ENCODE data around the gene TMOD3.
"Not testable (repeated sequence)": the region's sequence is repeated elsewhere in the genome, so short reads cannot be mapped to it uniquely, and the experiment has no call there.

Gene TMOD3

GRCh38 chr15:51878446-51879386 is 49.3 kb downstream of the TMOD3 start:
- Histone ChIP-seq H3K27me3 (ENCODE audit: insufficient read depth, insufficient read length) (no peaks in the 10 kb centered on the region), H3K9ac (ENCODE audit: insufficient read length, low read depth) (no peak overlapping the region), H3K36me3 (ENCODE audit: insufficient read depth, insufficient read length, low read length) (peaks cover 13% of the 10 kb centered on the region), H3K4me3 (ENCODE audit: insufficient read length, low read depth) (no peak overlapping the region), H3K4me1 (ENCODE audit: insufficient read depth, insufficient read length) (no peaks in the 10 kb centered on the region), H3K9me3 (ENCODE audit: insufficient read depth, low read length) (0 out of 2 replicates have a peak, but pooled peaks cover under 1% of the 10 kb centered on the region)
- DNase-seq (ENCODE audit: low read depth, low spot score), result no peak
- TF ChIP-seq YY1 (IDR thresholded peaks at IDR 0.05; ENCODE audit: insufficient read depth, insufficient read length) (no peak), ZNF274 (IDR thresholded peaks at IDR 0.05; ENCODE audit: low read depth, low read length) (no peak), SUZ12 (IDR thresholded peaks at IDR 0.05; ENCODE audit: extremely low read depth, insufficient read depth, insufficient read length) (no peak)

GRCh38 chr15:51879555-51879954 is 50.1 kb downstream of the TMOD3 start:
- Histone ChIP-seq H3K9me3 (ENCODE audit: insufficient read depth, low read length) (peaks cover 9% of the 10 kb centered on the region; the same call in 1 of the 2 replicates), H3K4me1 (ENCODE audit: insufficient read depth, insufficient read length) (no peaks in the 10 kb centered on the region), H3K36me3 (ENCODE audit: insufficient read depth, insufficient read length, low read length) (peaks cover 13% of the 10 kb centered on the region), H3K27me3 (ENCODE audit: insufficient read depth, insufficient read length) (no peaks in the 10 kb centered on the region), H3K9ac (ENCODE audit: insufficient read length, low read depth) (no peak overlapping the region), H3K4me3 (ENCODE audit: insufficient read length, low read depth) (no peak overlapping the region)
- no peak for TF ChIP-seq YY1 (IDR thresholded peaks at IDR 0.05; ENCODE audit: insufficient read depth, insufficient read length)
- TF ChIP-seq SUZ12 (IDR thresholded peaks at IDR 0.05; ENCODE audit: extremely low read depth, insufficient read depth, insufficient read length), result no peak
- no peak for TF ChIP-seq ZNF274 (IDR thresholded peaks at IDR 0.05; ENCODE audit: low read depth, low read length)
- no peak for DNase-seq (ENCODE audit: low read depth, low spot score)

DNA sequence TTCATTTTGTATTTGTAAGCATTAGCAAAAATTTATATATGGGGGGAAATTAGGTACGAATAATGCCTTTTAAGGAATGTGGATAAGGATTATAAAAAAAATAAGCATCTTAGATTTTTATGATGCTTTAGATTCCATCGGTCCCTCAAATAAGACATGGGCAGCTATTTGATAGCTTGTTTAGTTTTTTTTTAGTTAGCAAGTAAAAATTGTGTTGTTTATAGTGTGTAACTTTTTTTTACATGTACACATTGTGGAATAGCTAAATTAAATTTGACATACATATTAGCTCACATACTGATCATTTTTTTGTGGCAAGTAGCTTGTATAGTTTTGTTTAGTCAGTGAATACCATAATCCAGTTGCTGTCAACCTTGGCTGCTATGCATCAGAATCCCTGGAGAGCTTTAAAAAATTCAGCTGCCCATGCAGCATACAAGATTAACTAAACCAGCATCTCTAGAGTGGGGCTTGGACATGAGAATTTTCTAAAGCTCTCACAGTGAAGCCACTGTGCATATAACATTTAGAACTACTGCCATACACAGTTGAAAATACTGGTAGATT is 53.9 kb downstream of the TMOD3 start:
- peaks cover 9% of the 10 kb centered on the region for H3K36me3 ChIP-seq (ENCODE audit: insufficient read depth, insufficient read length, low read length)
- no peak overlapping the region for H3K9ac ChIP-seq (ENCODE audit: insufficient read length, low read depth)
- H3K9me3 ChIP-seq (ENCODE audit: insufficient read depth, low read length), result peaks cover 14% of the 10 kb centered on the region; the same call in 1 of the 2 replicates
- TF ChIP-seq ZNF274 (IDR thresholded peaks at IDR 0.05; ENCODE audit: low read depth, low read length), result no peak
- TF ChIP-seq YY1 (IDR thresholded peaks at IDR 0.05; ENCODE audit: insufficient read depth, insufficient read length), result no peak
- no peak for TF ChIP-seq SUZ12 (IDR thresholded peaks at IDR 0.05; ENCODE audit: extremely low read depth, insufficient read depth, insufficient read length)
- no peaks in the 10 kb centered on the region for H3K27me3 ChIP-seq (ENCODE audit: insufficient read depth, insufficient read length)
- H3K4me3 ChIP-seq (ENCODE audit: insufficient read length, low read depth), result no peak overlapping the region
- H3K4me1 ChIP-seq (ENCODE audit: insufficient read depth, insufficient read length), result no peaks in the 10 kb centered on the region
- no peak for DNase-seq (ENCODE audit: low read depth, low spot score)

DNA sequence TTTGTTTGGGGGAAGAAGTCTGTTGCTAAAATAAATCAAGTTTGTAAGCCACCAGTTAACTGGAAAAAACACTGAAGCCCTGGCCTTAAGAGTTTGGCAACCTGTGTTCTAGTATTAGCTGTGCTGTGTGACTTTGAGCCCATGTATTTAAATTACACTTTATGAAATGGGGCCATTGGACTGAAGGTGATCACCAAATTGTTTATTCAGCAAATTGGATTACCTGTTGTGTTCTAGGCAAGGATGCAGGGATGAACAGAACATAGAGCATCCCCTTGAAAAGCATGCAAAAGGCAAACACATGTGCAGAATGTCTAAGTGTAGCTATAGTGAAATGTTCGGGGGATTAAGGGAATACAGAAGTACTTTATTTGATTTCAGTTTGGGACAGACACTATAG is 54.6 kb downstream of the TMOD3 start:
- Histone ChIP-seq H3K9me3 (ENCODE audit: insufficient read depth, low read length) (peaks cover 14% of the 10 kb centered on the region; the same call in 1 of the 2 replicates), H3K36me3 (ENCODE audit: insufficient read depth, insufficient read length, low read length) (peaks cover 11% of the 10 kb centered on the region), H3K4me1 (ENCODE audit: insufficient read depth, insufficient read length) (no peaks in the 10 kb centered on the region), H3K27me3 (ENCODE audit: insufficient read depth, insufficient read length) (no peaks in the 10 kb centered on the region), H3K4me3 (ENCODE audit: insufficient read length, low read depth) (no peak overlapping the region), H3K9ac (ENCODE audit: insufficient read length, low read depth) (no peak overlapping the region)
- TF ChIP-seq ZNF274 (IDR thresholded peaks at IDR 0.05; ENCODE audit: low read depth, low read length) (no peak), SUZ12 (IDR thresholded peaks at IDR 0.05; ENCODE audit: extremely low read depth, insufficient read depth, insufficient read length) (no peak), YY1 (IDR thresholded peaks at IDR 0.05; ENCODE audit: insufficient read depth, insufficient read length) (no peak)
- DNase-seq (ENCODE audit: low read depth, low spot score), result no peak

DNA sequence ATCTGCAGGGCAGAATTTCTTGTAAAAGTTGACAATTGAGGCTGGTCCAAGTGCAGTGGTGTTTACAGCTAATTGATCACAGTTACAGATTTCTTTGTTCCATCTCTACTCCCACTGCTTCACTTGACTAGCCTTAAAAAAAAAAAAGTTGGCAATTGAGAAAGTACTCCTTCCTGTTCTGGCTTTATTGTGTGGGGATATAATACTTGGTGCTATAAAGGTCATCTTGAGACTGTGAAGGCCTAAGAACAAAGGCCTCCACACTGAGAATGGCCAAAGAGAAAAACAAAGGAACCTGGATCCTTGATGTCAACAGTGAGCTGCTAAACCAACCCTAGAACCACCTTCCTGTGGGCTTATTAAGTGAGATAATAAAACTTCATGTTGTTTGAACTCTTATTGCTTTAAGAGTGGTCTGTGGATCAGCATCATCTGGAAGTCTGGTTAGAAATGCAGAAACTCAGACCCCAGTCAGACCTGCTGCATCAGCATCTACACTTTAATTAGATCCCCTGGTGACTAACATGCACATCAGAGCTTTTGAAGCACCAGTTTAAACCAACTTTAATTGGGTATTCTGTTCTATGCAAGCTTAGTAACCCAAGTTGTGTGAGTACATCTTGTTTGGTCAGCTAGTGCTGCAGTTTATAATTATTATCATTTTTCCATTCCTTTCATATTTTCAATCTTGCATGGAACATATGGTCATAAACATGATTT is 55.2 kb downstream of the TMOD3 start:
- no peak overlapping the region for H3K9ac ChIP-seq (ENCODE audit: insufficient read length, low read depth)
- no peak for DNase-seq (ENCODE audit: low read depth, low spot score)
- no peak overlapping the region for H3K4me3 ChIP-seq (ENCODE audit: insufficient read length, low read depth)
- no peaks in the 10 kb centered on the region for H3K4me1 ChIP-seq (ENCODE audit: insufficient read depth, insufficient read length)
- no peaks in the 10 kb centered on the region for H3K27me3 ChIP-seq (ENCODE audit: insufficient read depth, insufficient read length)
- H3K9me3 ChIP-seq (ENCODE audit: insufficient read depth, low read length), result peaks cover 14% of the 10 kb centered on the region; the same call in 1 of the 2 replicates
- TF ChIP-seq YY1 (IDR thresholded peaks at IDR 0.05; ENCODE audit: insufficient read depth, insufficient read length) (no peak), SUZ12 (IDR thresholded peaks at IDR 0.05; ENCODE audit: extremely low read depth, insufficient read depth, insufficient read length) (no peak), ZNF274 (IDR thresholded peaks at IDR 0.05; ENCODE audit: low read depth, low read length) (no peak)
- peaks cover 17% of the 10 kb centered on the region for H3K36me3 ChIP-seq (ENCODE audit: insufficient read depth, insufficient read length, low read length)

GRCh38 chr15:51885758-51886157 is 56.3 kb downstream of the TMOD3 start:
- H3K4me1 ChIP-seq (ENCODE audit: insufficient read depth, insufficient read length); DNase-seq (ENCODE audit: low read depth, low spot score); H3K27me3 ChIP-seq (ENCODE audit: insufficient read depth, insufficient read length); H3K9ac ChIP-seq (ENCODE audit: insufficient read length, low read depth); H3K4me3 ChIP-seq (ENCODE audit: insufficient read length, low read depth): not testable (repeated sequence)
- Histone ChIP-seq H3K36me3 (ENCODE audit: insufficient read depth, insufficient read length, low read length) (peaks cover 16% of the 10 kb centered on the region), H3K9me3 (ENCODE audit: insufficient read depth, low read length) (peaks cover 14% of the 10 kb centered on the region; the same call in 1 of the 2 replicates)

All from NT2/D1 (cell line).